Colonic mucosa (tissue), 4 donors: ENCODE results near the gene DLX3. TPM values are rescaled to one million over a fixed set of nuclear protein-coding genes. Genes with fewer than 3 reads are reported as not detected.

Experiments
- DNase-seq: peaks from one replicate; pipeline ENCODE4 v3.0.0-alpha.2; 2020
- H3K27ac ChIP-seq: fragments of 200-600 bp; one replicate; pipeline ENCODE4 v1.8.0; 2021
- H3K27me3 ChIP-seq: fragments of 200-600 bp; one replicate; pipeline ENCODE4 v1.8.0; 2021
- H3K36me3 ChIP-seq: fragments of 200-600 bp; one replicate; pipeline ENCODE4 v1.8.0; 2021
- H3K4me1 ChIP-seq: fragments of 200-600 bp; one replicate; pipeline ENCODE4 v1.8.0; 2021; ENCODE audit warnings: mild to moderate bottlenecking
- H3K4me3 ChIP-seq: fragments of 200-600 bp; one replicate; pipeline ENCODE4 v1.8.0; 2021
- H3K9ac ChIP-seq, 2 donors: one replicate each; pipeline ENCODE4 v1.7.0; 2013; ENCODE audit warnings: control low read depth in 2 of 2, low read depth in 2 of 2, low read length in 2 of 2
- H3K9me3 ChIP-seq: fragments of 200-600 bp; one replicate; pipeline ENCODE4 v1.8.0; 2021
- intact Hi-C: fragments of 100-400 bp; cut with DNase I; formaldehyde crosslinking; loops from one replicate; pipeline ENCODE4 v1.14.1; 2022
- total RNA-seq, 2 donors: library from RNA; stranded (reverse); fragmentation: NEBNext Ultra II Directional in 1 of 2; extraction: Animal tissue kit (Norgen Biotek cat#: 25700) in 1 of 2; gene quantifications; one replicate each; pipeline ENCODE4 v1.2.1, GENCODE V29; 2021
- TF ChIP-seq, protein P1 (sequence below): fragments of 200-600 bp; IDR thresholded peaks from one replicate; pipeline ENCODE4 v1.8.0; 2022; ENCODE audit warnings: antibody characterized with exemption, mild to moderate bottlenecking
- donor health status: healthy.
- donor health status: DM: no; HTN: no; CAD: no.
- donor health status: DM: no; HTN: no; CAD: no.

The DLX3 gene
- total RNA-seq, 2 donors from 2014 or later = 0.21 TPM; not detected in 1

DNA sequence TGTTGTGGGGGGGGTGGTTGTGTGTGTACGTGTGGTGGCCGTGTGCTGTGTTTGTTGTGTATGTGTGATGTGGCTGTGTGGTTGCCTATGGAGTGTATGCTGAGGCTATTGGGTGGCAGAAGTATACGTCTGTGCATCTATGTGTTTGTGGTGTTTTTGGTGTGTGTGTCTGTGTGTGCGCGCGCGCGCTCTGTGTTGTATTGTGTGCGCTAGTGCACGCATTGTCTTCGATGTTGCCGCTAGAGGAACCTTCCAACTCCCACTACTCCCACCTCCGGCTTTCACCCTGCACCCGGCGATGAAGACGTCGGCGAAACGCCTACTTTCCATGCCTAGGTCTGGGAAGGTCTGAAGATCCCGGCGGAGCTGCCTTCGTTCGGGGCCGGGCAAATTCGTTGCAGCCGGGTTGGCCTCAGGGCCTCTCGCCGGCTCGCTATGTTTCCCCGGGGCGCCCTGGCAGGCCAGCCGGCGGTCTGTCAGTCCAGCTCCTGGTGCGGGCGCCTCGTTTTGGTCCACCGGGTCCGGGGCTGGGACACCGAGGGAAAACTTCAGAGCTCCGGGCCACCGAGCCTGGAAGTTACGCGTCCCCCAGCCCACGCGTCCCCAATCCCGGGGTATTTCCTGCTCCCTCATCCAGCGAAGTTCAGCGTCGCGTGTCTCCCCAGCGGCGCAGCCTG lies 31.3 kb downstream of the DLX3 start:
- DNase-seq = no peak

GRCh38 chr17:49963309-49963625 lies 31.8 kb downstream of the DLX3 start:
- Histone ChIP-seq H3K4me3 (no peak overlapping the region), H3K9me3 (no peaks in the 10 kb centered on the region), H3K4me1 (peaks cover 4% of the 10 kb centered on the region), H3K27ac (no peak overlapping the region), H3K9ac (no peak overlapping the region), H3K27me3 (peaks cover 55% of the 10 kb centered on the region), H3K36me3 (no peaks in the 10 kb centered on the region)
- TF ChIP-seq, protein P1, sequence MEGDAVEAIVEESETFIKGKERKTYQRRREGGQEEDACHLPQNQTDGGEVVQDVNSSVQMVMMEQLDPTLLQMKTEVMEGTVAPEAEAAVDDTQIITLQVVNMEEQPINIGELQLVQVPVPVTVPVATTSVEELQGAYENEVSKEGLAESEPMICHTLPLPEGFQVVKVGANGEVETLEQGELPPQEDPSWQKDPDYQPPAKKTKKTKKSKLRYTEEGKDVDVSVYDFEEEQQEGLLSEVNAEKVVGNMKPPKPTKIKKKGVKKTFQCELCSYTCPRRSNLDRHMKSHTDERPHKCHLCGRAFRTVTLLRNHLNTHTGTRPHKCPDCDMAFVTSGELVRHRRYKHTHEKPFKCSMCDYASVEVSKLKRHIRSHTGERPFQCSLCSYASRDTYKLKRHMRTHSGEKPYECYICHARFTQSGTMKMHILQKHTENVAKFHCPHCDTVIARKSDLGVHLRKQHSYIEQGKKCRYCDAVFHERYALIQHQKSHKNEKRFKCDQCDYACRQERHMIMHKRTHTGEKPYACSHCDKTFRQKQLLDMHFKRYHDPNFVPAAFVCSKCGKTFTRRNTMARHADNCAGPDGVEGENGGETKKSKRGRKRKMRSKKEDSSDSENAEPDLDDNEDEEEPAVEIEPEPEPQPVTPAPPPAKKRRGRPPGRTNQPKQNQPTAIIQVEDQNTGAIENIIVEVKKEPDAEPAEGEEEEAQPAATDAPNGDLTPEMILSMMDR = no peak
- DNase-seq = no peak
- intact Hi-C loops = no loop called here

More for the DNA sequence above, 31.3 kb downstream of the DLX3 start:
- intact Hi-C loops = no loop called here
- peaks cover 58% of the 10 kb centered on the region for H3K27me3 ChIP-seq
- H3K4me3 ChIP-seq = no peak overlapping the region
- no peaks in the 10 kb centered on the region for H3K36me3 ChIP-seq
- TF ChIP-seq, protein P1 = no peak
- H3K9me3 ChIP-seq = no peaks in the 10 kb centered on the region
- no peak overlapping the region for H3K27ac ChIP-seq
- peaks cover 4% of the 10 kb centered on the region for H3K4me1 ChIP-seq
- H3K9ac ChIP-seq = no peak overlapping the region

- no peak for DNase-seq
- Histone ChIP-seq H3K9ac (no peak overlapping the region), H3K4me3 (no peak overlapping the region), H3K27me3 (peaks cover 50% of the 10 kb centered on the region), H3K4me1 (peaks cover 4% of the 10 kb centered on the region), H3K36me3 (no peaks in the 10 kb centered on the region), H3K27ac (no peak overlapping the region), H3K9me3 (no peaks in the 10 kb centered on the region)
- intact Hi-C loops = no loop called here
- TF ChIP-seq, protein P1 = no peak
Measured at GRCh38 chr17:49962599-49963308, 32.3 kb downstream of the DLX3 start.

DNA sequence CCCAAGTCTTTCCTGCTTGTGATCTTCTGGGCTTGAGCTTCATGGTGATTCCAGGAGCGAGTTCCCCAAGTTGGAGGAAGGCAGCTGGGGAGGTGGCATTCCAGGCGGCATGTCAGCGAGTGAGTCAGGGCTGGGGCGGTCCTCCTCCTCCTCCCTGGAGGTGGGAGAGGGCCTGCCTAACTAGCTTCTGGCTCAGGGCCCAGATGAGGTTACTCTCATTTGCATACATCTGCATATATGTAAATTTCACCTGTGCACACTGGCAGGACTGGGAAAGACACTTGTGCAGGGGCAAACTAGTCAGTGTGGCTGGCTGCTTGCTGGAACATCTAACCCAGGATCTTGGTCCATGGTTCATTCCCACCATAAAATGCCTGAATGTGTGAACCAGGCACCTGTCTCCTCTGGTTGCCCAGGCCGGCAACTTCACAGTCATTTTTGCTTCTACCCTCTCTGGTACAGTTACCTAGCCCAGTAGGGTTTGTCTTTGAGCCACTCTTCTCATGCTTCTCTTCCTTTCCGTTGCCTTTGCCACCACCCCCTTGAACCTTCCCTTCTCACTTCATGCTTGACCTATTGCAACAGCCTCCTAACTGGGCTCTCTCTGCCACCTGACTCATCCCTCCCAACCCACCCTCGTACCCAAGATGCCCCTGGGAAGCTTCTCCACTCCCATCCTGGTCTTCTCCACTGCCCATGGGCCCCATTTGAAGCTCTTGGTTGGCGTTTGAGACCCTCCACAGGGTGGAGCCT lies 35.7 kb downstream of the DLX3 start:
- no peaks in the 10 kb centered on the region for H3K9me3 ChIP-seq
- no peak overlapping the region for H3K27ac ChIP-seq
- peaks cover 4% of the 10 kb centered on the region for H3K4me1 ChIP-seq
- TF ChIP-seq, protein P1 = no peak
- H3K4me3 ChIP-seq = no peak overlapping the region
- no peak for DNase-seq
- intact Hi-C loops = no loop called here
- H3K27me3 ChIP-seq = peaks cover 20% of the 10 kb centered on the region
- no peaks in the 10 kb centered on the region for H3K36me3 ChIP-seq
- H3K9ac ChIP-seq = no peak overlapping the region

- no peak overlapping the region for H3K9ac ChIP-seq
- TF ChIP-seq, protein P1 = no peak
- no peaks in the 10 kb centered on the region for H3K4me1 ChIP-seq
- intact Hi-C loops = no loop called here
- H3K27me3 ChIP-seq = peaks cover 14% of the 10 kb centered on the region
- no peak overlapping the region for H3K4me3 ChIP-seq
- H3K36me3 ChIP-seq = no peaks in the 10 kb centered on the region
- H3K9me3 ChIP-seq = no peaks in the 10 kb centered on the region
- no peak for DNase-seq
- no peak overlapping the region for H3K27ac ChIP-seq
Measured at GRCh38 chr17:49958723-49959122, 36.3 kb downstream of the DLX3 start.
